SU-DHL-6 (cell line): ENCODE data around the gene CASD1.

Experiments
- H2AFZ ChIP-seq: fragments of 200-600 bp; sonication (generic); 2 replicates; pipeline ENCODE4 v1.6.1; 2014; ENCODE audit warnings: low read depth, mild to moderate bottlenecking, moderate library complexity, mixed read lengths, antibody characterized with exemption, low read length; ENCODE audit not compliant: severe bottlenecking
- H3F3A ChIP-seq: fragments of 200-600 bp; shearing (Covaris generic); 2 replicates; pipeline ENCODE4 v1.6.0; 2016; ENCODE audit warnings: antibody characterized with exemption, mild to moderate bottlenecking; ENCODE audit not compliant: insufficient read depth
- H3K27ac ChIP-seq: fragments of 200-600 bp; sonication (generic); 2 replicates; pipeline ENCODE4 v1.5.1; 2016; ENCODE audit warnings: low read depth, mild to moderate bottlenecking, low read length, moderate library complexity, mixed read lengths
- H3K27me3 ChIP-seq: fragments of 200-600 bp; sonication (generic), shearing (Covaris generic); 2 replicates; pipeline ENCODE4 v1.6.0; 2014; ENCODE audit warnings: mild to moderate bottlenecking, low read length
- H3K36me3 ChIP-seq: fragments of 200-600 bp; sonication (generic); 2 replicates; pipeline ENCODE4 v1.6.1; 2014; ENCODE audit warnings: mild to moderate bottlenecking, low read length, mixed read lengths
- H3K4me2 ChIP-seq: fragments of 300-600, 200-600 bp; shearing (Covaris generic), sonication (generic); 2 replicates; pipeline ENCODE4 v1.6.0; 2014; ENCODE audit warnings: low read length, low read depth, mild to moderate bottlenecking; ENCODE audit not compliant: poor library complexity, severe bottlenecking
- H3K4me3 ChIP-seq: fragments of 200-600 bp; sonication (generic); 2 replicates; pipeline ENCODE4 v1.5.1; 2014; ENCODE audit warnings: antibody characterized with exemption, low read length, mild to moderate bottlenecking, mixed read lengths; ENCODE audit not compliant: insufficient read depth, poor library complexity, severe bottlenecking
- H3K79me2 ChIP-seq: fragments of 200-600 bp; sonication (generic); 2 replicates; pipeline ENCODE4 v1.6.1; 2014; ENCODE audit warnings: mild to moderate bottlenecking, low read length, moderate library complexity; ENCODE audit not compliant: insufficient read depth
- H3K9ac ChIP-seq: fragments of 200-600 bp; sonication (generic); 2 replicates; pipeline ENCODE4 v1.7.0; 2014; ENCODE audit warnings: mild to moderate bottlenecking, low read length
- H3K9me2 ChIP-seq: fragments of 200-600 bp; sonication (generic); replicated peaks from 2 replicates; pipeline ENCODE4 v1.6.1; 2014; ENCODE audit warnings: low read length; ENCODE audit not compliant: insufficient read depth
- H3K9me3 ChIP-seq: fragments of 200-600 bp; sonication (generic); 2 replicates; pipeline ENCODE4 v1.6.1; 2014; ENCODE audit warnings: low read length, mixed read lengths; ENCODE audit not compliant: insufficient read depth
- H4K20me1 ChIP-seq: fragments of 200-600 bp; sonication (generic); 2 replicates; pipeline ENCODE4 v1.6.1; 2014; ENCODE audit warnings: low read depth, mild to moderate bottlenecking, antibody characterized with exemption, low read length, moderate library complexity, mixed read lengths
- CTCF ChIP-seq: fragments of 200-600 bp; sonication (generic); IDR thresholded peaks from one replicate; pipeline ENCODE4 v1.5.1; 2017; ENCODE audit warnings: antibody characterized with exemption, mild to moderate bottlenecking, low read length, moderate library complexity; ENCODE audit not compliant: insufficient read depth, poor library complexity, severe bottlenecking
- EZH2phosphoT487 ChIP-seq: fragments of 200-600 bp; sonication (generic), shearing (Covaris generic); conservative IDR thresholded peaks from 2 replicates; pipeline ENCODE4 v1.6.1; 2018; ENCODE audit warnings: mild to moderate bottlenecking, antibody characterized with exemption, low read length, moderate library complexity, mixed read lengths

CASD1 gene

GRCh38 chr7:94557215-94557614 is 47.6 kb downstream of the CASD1 start:
- no peak overlapping the region for H3K9ac ChIP-seq
- H3K27me3 ChIP-seq: no peaks in the 10 kb centered on the region
- no peaks in the 10 kb centered on the region for H3K79me2 ChIP-seq
- no peaks in the 10 kb centered on the region for H3K9me2 ChIP-seq
- no peak overlapping the region for H2AFZ ChIP-seq
- no peak overlapping the region for H3K4me2 ChIP-seq
- no peak overlapping the region for H3K4me3 ChIP-seq
- H3K36me3 ChIP-seq: peaks cover 5% of the 10 kb centered on the region; the same call in 1 of the 2 replicates
- no peak for TF ChIP-seq CTCF
- TF ChIP-seq EZH2phosphoT487: no peak
- no peaks in the 10 kb centered on the region for H3K9me3 ChIP-seq
- peak overlapping the region; percentile 13; the same call in 1 of the 2 replicates for H3K27ac ChIP-seq
- H3F3A ChIP-seq: no peaks in the 10 kb centered on the region; the same call in 1 of the 2 replicates
- no peaks in the 10 kb centered on the region for H4K20me1 ChIP-seq

GRCh38 chr7:94559972-94560371 is 50.4 kb downstream of the CASD1 start:
- Histone ChIP-seq H3K27ac (no peak overlapping the region), H3K9ac (no peak overlapping the region), H2AFZ (no peak overlapping the region), H3F3A (no peaks in the 10 kb centered on the region; the same call in 1 of the 2 replicates), H3K4me2 (no peak overlapping the region), H3K27me3 (no peaks in the 10 kb centered on the region), H3K36me3 (no peaks in the 10 kb centered on the region; the same call in 1 of the 2 replicates), H3K4me3 (no peak overlapping the region), H4K20me1 (no peaks in the 10 kb centered on the region), H3K9me3 (no peaks in the 10 kb centered on the region), H3K79me2 (no peaks in the 10 kb centered on the region), H3K9me2 (no peaks in the 10 kb centered on the region)
- no peak for TF ChIP-seq CTCF
- no peak for TF ChIP-seq EZH2phosphoT487

GRCh38 chr7:94561841-94562514 is 52.4 kb downstream of the CASD1 start:
- no peak for TF ChIP-seq CTCF
- TF ChIP-seq EZH2phosphoT487: no peak
- Histone ChIP-seq H4K20me1 (no peaks in the 10 kb centered on the region), H3K4me2 (no peak overlapping the region), H2AFZ (no peak overlapping the region), H3K27me3 (no peaks in the 10 kb centered on the region), H3F3A (no peaks in the 10 kb centered on the region), H3K4me3 (no peak overlapping the region), H3K9me2 (no peaks in the 10 kb centered on the region), H3K79me2 (no peaks in the 10 kb centered on the region), H3K9ac (no peak overlapping the region), H3K9me3 (no peaks in the 10 kb centered on the region), H3K36me3 (no peaks in the 10 kb centered on the region), H3K27ac (no peak overlapping the region)
